Esophagus mucosa (tissue), 1 donor: ENCODE data around the gene PTPN1. TPM values are rescaled to one million over a fixed set of nuclear protein-coding genes. Genes with fewer than 3 reads are reported as not detected.
"Not testable (repeated sequence)": the region's sequence is repeated elsewhere in the genome, so short reads cannot be mapped to it uniquely, and the experiment has no call there.

Experiments
- ATAC-seq: fragments of 200-7000 bp; cut with Tn5 transposase; one replicate; pipeline ENCODE4 v1.9.1; 2020
- total RNA-seq: library from RNA; stranded (reverse); gene quantifications from one replicate; pipeline ENCODE4 v1.2.4, GENCODE V29; 2023
- donor health status: DM: yes; HTN: yes; CAD: no.

Gene PTPN1
- total RNA-seq = 23.3 TPM

DNA sequence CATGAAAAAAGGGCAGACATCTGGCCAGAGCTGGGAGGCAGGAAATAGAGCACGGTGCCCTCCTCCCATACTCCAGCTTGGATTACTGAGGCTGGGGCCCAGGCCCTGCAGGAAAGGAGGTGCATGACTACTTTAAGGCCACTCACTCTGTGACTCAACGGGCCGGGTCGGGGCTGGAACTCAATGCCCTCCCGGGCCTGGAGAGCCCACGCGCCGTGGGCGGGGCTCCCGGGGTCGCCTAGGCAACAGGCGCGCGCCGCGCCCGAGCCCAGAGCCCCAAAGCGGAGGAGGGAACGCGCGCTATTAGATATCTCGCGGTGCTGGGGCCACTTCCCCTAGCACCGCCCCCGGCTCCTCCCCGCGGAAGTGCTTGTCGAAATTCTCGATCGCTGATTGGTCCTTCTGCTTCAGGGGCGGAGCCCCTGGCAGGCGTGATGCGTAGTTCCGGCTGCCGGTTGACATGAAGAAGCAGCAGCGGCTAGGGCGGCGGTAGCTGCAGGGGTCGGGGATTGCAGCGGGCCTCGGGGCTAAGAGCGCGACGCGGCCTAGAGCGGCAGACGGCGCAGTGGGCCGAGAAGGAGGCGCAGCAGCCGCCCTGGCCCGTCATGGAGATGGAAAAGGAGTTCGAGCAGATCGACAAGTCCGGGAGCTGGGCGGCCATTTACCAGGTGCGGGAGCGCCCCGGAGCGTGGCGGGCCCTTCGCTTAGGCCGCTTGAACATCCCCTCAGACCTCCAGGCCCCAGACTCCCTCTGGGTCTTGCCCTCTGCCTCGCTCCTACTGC, at the start of gene PTPN1:
TSS of gene PTPN1 (plus strand) at position 461 of the 783 bp plus-strand sequence. CDS start at position 606, 145 bp downstream.
- peak; percentile 98 for ATAC-seq

DNA sequence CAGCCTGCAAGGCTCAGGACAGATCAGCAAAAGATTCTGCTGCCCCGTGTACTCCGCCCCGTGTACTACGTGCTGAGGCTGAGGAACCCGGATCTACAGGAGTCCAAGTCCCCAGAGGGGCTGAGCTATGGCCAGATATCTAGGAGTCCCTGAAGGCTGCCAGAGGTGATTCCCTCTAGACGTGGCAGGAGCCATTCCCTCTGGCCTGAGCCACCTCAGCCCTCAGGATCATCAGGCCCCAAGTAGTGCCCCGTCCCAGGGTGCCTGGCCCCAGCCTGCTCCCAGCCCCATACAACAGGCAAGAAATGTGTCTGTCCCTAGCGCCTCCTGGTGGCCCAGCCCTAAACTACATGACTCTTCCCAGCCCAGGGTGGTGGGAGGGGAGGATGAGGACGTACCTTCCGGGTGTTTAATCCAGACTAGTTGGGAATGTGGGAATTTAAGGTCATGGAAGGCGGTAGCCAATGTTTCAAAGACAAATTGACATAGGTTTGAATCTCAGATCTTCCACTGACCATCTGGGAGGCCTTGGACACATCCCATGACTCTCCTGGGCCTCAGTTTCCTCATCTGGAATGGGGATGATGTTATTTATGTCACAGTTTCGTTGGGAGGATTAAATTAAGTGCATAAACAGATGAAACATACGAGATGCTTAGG, 49.4 kb upstream of the PTPN1 start:
- peak; percentile 92 for ATAC-seq

DNA sequence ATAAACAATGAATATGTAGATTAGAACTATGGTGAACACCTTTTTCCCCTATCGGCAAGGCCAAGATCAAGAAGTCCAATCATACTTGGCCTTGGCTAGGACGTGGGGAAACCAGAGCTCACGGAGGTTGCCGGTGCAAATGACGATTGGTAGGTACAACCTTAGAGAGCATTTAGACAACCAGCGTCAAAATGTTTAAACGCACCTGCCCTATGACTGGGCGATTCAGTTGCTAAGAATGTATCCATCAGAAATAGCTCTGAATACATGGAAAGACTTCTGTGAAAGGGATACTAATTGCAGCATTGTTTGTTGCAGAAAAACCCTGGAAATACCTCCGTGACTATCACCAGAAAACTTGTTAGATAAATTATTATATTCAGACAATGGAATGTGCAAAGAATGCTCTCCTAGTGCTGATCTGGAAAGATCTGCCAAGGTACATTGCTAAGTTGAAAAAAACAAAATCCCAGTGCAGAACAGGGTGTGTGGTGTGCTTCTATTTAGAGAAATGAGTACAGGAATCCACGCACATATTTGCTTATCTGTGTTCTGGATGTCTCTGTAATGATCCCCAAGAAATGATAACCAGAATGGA, 48.0 kb upstream of the PTPN1 start:
- ATAC-seq = no peak

DNA sequence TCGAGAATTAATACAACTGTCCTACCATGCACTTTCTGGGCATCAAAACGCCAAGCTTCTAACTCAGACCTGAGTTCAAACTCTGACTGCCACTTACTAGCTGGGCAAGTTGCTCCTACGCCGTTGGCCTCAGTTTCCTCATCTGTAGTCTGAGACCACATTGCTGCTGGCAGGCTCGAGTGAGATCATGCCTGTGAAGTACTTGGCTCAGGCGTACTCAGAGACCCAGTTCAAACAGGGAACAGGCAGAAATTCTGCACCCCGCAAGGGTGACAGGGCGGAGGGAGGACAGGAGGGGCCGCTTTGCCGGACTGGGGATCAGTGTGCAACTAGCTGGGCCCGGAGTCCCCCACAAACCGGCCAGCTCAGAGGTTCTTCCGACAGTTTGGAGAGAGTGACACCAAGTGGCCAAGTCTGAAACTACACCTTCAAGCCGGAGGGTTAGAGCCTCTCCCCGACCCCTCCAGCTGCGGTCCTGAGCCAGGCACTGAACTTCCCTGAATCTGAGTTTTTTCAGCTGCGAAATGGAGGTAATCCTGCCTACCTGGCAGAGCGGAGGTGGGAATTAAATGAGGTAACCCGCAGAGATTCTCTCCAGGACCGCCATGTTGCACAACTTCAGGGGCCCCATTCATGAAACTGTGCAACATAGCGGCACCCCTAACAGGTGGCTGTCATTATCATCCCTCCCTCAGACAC, 46.0 kb upstream of the PTPN1 start:
- peak; percentile 66 for ATAC-seq

DNA sequence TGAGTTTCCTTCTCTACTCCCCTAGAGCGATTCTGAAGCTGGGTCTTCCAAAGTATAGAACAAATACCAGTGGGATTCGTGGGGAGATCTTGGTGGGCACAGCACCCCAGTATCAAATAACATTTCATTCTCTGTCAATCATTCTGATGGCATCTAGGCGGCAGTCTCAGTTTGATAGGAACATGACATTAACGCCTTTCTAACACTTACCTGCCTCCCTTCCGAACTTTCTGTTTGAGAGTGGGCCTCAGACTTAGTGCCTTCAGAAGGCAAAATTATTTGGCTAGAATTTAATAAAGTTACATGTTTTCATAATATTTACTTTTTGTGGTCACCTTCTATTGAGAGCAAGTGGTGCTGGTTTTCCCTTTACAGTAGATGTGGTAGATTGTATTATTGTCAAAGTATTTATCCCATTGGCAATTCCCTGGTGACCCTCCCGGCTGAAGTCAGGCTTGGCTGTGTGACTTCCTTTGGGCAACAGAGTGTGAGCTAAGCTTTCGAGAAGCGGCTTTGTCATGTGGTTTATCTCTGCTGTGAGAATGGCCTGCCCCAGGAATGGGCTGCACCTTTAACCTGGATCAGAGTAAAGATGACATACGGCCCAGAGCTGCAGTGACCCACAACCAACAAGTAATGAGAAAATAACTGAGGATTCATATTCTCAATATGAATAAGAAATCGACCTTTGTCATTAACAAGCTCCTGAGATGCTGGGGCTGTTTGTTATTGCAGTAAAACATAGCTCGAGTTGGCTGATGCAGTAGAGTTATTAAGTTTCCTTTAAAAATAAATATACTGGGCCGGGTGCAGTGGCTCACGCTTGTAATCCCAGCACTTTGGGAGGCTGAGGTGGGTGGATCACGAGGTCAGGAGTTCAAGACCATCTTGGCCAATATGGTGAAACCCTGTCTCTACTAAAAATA, 45.2 kb upstream of the PTPN1 start:
- ATAC-seq = no peak

DNA sequence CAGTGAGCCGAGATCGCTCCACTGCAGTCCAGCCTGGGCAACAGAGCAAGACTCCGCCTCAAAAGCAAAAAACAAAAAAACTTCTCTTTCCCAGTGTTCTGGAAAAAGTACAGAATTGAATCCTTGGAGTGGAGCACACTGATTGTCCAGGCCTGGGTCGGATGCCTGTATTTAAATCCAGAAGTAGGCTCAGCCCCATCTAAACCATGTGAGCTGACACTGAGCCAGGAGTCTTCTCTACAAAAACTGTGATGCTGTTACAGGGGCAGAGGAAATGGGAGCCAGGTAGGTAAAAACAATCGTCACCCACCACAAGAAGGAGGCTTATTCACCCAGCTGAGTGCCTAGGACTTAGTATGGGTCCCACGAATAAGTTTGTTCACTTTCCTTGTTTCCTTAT, 43.0 kb upstream of the PTPN1 start:
- no peak for ATAC-seq

DNA sequence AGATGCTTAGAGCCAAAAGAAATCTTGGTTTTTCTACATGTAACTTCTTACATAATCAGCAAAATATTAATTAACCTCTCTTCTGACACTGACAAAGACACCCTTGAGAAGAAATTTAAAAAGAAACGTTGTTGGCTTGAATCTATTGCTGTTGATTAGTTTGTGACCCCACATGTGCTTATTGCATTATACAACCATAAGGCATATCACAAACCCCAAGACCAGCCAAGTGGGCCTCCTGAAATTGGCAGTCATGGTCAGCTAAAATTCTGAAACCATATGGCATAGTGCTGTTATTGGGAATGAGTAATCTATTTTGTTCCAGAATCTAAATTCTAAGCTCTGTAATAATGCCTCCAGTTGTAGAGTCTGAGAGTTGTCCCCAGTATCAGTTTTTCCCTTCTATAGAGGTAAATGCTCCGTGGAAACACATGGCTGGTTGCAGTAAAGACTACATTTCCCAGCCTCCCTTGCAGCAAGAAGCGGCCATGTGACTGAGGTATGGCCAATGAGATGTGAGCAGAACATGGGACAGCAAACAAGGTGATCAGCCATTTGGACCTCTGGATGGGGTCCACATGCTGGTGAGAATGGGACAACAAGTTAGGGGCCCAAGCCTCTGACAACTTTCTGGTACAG, 42.3 kb upstream of the PTPN1 start:
- ATAC-seq = peak; percentile 38

DNA sequence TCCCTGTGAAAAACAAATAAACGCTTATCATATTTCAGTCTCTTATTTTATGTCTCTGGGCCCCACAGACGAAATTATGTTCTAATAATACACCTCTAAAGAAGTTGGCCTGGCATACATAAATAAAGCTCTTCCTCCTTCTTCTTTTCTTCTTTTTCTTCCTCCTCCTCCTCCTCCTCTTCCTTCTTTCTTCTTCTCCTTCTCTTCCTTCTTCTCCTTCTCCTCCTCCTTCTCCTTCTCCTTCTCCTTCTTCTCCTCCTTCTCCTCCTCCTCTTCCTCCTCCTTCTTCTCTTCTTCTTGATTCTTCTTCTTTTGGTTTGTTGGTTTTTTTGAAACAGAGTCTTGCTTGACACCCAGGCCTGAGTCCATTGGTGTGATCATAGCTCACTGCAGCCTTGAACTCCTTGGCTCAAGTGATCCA, 41.8 kb upstream of the PTPN1 start:
- ATAC-seq = no peak

DNA sequence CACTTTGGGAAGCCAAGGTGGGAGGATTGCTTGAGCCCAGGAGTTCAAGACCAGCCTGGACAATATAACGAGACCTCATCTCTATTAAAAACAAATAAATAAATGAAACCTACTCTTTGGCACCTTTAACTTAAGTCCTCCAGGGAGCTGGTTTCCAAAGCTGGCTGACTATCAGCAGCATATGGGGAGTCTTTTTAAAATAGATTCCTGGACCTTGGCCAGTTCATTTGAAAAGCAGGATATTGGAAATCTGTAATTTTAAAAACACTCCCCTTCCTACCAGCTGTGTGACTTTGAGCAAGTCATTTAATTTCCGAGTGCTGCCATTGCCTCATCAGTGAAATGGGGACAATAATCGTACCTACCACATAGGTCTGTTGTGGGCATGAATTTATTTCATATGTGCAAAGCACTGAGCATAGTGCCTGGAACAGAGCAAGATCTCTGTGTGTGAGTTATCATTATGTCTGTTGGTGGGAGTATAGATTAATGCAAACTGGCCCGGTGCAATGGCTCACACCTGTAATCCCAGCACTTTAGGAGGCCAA, 40.9 kb upstream of the PTPN1 start:
- no peak for ATAC-seq

DNA sequence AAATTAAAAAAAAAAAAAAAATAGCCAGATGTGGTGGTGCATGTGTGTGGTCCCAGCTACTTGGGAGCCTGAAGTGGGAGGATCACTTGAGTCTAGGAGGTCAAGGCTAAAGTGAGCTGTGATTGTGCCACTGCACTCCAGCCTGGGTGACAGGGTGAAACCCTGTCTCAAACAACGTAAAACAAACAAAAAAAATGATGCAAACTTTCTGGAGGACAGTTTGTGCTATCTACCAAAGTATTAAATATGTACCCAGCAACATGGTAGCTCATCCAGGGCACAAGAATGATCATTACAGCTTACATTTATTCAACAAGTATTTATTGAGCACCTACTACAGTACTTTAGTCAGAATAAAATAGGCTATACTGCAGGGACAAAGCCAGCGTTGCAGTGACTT, 40.4 kb upstream of the PTPN1 start:
- ATAC-seq = no peak

DNA sequence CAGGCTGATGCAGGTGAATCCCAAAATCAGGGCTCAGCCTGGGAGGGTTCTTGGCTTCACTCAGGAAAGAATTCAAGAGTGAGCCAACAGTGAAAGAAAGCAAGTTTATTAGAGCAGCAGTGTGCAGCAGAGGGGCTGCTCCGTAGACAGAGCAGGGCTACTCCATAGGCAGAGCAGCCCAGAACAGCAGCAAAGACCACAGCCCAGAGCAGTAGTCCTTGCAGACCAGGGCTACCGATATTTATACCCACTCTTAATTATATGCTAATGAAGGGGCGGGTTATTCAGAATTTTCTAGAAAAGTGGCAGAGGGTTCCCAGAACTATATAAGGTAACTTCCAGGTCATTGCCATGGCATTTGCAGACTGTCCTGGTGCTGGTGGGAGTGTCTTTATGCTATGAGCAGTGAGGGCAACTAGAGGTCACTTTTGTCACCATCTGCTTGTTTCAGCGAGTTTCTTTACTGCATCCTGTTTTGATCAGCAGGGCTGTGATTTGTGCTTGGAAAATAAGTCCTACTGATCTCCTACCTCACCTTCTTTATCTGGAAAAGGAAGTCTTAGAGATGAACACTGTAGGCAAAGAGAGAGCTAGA, 39.8 kb upstream of the PTPN1 start:
- peak; percentile 30 for ATAC-seq

DNA sequence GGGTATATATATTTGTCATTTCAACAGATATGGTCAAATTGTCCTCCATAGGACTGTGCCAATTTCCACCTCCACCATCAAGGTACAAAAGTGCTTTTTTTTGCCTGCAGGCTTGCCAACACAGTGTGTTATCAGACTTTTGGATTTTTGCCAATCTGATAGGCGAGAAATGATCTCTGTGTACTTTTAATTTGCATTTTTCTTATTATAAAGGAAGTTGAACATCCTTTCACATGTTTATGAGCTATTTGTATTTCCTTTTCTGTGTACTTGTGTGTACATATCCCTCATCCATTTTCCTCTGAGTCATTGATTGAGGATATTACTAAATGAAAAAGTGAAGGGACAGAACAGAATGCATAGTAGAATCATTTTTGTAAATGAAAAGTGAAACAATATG, 39.0 kb upstream of the PTPN1 start:
- ATAC-seq = no peak

DNA sequence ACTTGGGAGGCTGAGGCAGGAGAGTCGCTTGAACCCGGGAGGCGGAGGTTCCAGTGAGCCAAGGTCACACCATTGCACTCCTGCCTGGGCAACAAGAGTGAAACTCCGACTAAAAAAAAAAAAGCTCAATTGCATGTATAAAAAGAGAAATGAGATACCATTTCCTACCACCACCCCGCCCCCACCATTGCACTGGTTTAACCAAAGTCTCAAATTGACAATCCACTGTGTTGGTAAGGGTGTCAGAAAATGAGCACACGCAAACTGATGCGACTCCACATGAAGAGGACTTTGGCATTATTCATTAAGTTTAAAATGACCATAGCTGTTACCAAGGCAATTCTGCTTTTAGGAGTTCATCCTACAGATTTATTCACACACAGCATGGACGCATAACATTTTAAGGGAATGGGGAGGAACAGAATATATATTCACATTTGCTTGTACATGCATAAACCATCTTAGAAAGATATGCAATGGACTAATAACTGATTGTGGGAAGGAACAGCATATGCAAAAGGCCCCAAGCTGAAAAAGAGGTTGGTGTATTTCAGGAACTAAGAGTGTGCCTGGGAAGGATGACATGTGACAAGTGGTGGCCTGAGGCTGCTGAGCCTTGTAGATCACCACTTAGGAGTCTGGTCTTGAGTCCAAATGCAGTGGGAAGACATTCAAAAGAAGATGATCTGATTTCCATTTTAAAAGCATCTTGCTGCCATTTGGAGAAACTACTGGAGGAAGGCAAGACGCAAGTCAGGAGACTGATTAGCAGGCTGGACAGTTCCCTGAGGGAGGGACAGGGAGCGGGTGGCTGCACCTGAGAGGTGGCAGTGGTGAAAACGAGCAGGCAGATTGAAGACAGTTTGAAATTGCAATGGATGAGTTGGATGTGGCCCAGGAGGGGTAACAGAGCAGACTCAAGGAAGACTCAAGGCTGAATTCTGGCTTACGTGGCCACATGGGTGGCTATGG, 37.2 kb upstream of the PTPN1 start:
- no peak for ATAC-seq

DNA sequence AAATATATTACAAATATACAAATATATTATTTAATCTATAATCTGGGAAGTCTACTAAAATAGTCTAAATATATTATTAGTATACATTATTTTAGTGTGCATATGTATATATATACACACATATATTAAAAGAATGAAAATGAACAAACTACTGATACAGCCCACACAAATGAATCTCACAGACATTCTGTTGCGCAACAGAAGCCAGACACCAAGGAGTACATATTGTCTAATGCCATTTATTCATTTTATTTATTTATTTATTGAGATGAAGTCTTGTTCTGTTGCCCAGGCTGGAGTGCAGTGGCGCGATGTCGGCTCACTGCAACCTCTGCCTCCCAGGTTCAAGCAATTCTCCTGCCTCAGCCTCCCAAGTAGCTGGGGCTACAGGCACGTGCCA, 35.8 kb upstream of the PTPN1 start:
- ATAC-seq = not testable (repeated sequence)

DNA sequence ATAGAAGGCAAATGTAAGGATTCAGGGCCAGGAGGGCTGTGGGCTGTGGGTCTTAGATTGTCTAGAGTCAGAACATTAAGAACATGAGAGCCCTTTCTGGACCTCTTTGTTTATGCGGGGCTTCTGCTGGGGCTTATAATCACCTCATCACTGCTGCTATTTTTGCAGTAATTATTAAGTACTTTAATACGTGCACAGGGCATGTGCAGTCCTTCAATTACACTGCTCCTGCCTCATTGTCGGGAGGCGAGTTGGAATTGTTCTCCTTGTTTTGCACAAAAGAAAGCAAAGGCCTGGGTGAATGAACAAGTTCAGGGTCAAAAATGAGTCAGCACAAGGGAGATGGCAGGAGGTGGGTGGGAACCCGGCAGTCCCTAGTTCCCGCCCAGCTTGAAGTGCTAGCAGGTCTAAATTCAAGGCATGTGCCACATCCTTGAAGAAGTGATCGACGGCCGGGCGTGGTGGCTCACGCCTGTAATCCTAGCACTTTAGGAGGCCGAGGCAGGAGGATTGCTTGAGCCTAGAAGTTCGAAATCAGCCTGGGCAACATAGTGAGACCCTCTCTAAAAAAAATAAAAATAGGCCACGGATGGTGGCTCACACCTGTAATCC, 34.4 kb upstream of the PTPN1 start:
- ATAC-seq = peak; percentile 61

DNA sequence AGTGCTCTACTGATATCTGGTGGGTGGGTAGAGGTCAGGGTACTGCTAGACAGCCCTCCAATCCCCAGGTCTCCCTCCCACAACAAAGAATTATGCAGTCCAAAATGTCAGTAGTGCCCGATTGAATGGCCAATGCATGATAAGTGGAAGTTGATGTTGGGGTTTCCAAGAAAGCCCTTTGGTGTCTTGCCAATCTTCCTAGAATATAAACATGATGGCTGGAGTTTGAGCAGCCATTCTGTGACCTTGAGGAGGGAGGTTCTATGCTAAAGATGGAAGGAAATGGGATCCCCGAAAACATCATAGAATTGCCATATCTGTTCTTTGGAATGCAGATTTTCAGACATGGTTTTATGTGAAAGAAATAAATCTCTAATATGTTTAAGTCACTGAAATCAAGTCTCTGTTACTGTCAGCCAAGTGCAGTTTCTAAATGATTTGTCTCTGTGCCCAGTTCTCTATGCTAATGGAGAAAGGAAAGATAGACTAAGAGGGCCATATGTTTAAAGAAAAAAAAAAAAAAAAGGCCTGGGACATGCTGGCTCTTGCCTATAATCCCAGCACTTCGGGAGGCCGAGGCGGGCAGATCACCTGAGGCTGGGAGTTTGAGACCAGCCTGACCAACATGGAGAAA, 32.8 kb upstream of the PTPN1 start:
- ATAC-seq = no peak

DNA sequence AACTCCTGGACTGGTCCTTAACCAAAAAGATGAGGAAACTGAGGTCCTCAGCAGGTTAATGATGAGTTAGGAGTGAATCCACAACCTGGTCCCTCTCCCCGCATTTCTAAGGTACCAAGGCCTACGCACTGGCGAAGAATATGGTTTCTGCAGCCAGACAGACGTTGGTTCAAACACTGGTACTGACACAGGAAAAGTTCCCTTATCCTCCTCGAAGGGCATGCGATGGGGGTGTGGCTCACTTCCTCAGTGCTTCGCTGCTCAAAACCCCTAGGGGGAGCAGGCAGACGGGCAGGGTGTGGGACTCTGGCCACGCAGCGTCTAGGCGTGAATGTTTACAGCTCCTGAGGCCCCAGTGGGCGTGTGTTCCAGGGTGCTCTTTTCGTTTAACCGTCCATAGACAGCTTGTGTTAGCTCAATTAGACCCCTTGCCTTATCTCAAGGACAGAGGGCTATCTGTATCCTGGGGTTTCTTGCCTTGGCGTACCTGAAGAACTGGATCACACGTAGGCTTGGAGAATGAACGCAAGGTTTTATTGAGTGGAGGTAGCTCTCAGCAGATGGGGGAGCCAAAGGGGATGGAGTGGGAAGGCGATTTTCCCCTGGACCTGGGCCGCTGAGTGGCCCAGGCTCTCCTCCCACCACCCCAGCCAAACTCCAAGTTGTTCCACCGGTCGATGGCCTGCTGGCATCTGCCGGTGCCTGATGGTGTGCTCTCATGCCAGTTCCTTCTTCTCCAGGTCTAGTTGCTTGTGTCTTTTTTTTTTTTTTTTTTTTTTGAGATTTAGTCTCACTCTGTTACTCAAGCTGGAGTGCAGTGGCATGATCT, 31.8 kb upstream of the PTPN1 start:
- ATAC-seq = peak; percentile 84

DNA sequence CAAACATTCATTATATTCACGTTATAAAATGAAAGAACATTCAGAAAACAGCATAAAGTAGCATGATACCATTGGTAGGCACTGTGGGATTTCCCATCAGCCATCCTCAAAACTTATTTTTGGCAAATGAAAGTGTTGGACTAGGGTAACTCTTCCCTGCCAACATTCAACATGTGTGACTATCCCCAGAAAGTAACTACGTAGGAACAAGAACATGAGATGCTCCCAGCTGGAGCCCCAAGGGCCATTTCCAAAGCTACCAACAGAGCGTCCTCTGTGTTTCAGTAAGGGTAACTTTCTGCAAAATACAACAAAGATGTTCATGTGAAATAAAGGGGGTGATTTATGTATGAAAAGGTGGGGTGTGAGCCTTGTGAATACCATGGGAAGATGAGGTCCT, 28.4 kb upstream of the PTPN1 start:
- no peak for ATAC-seq
